HG03460 (cell line): ENCODE data around the gene ZCCHC13.
A peak's percentile ranks its signal among the peaks of the same experiment; 100 is the strongest.
"Not testable (repeated sequence)": the region's sequence is repeated elsewhere in the genome, so short reads cannot be mapped to it uniquely, and the experiment has no call there.

Experiments
- ATAC-seq: cut with Tn5 transposase; IDR thresholded peaks from one replicate; pipeline ENCODE4 v1.9.1; 2021; ENCODE audit not compliant: unreplicated experiment

ZCCHC13 gene

DNA sequence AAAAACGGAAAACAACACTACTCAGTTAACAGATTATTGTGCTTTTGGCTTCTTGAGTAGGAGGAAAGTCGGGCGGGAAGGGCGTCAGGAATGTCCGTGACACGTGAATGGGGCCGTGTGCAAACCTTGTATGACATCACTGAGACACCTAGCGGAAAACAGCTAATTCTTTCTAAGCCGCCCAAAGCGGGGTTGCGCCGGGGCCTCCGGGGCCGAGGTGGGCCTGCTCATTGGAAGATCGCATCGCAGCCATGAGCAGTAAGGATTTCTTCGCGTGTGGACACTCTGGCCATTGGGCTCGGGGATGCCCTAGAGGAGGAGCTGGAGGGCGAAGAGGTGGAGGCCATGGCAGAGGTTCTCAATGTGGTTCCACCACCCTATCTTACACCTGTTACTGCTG is at the start of gene ZCCHC13:
ZCCHC13 (plus strand) TSS at position 165 of the 400 bp plus-strand sequence; CDS start at position 252, 87 bp downstream.
- no peak for ATAC-seq

DNA sequence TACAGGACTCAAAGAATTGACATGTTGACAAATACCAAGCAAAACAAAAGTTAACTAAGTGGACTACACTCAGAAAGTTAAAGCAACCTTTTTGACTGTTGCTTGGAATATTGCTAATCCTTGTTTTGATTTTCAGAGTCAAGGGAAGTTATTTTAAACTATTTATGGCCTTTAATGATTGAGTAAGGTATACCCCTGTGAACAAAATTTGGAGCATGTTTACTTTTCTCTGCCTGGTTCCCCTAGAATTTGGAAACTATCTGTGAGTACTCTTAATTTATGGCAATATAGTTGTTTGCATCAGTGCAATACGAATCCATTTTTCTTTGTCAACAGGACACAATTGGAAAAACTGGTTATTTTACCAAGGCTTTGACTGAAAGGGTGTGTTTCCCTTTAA is 45.9 kb upstream of the ZCCHC13 start:
- not testable (repeated sequence) for ATAC-seq

DNA sequence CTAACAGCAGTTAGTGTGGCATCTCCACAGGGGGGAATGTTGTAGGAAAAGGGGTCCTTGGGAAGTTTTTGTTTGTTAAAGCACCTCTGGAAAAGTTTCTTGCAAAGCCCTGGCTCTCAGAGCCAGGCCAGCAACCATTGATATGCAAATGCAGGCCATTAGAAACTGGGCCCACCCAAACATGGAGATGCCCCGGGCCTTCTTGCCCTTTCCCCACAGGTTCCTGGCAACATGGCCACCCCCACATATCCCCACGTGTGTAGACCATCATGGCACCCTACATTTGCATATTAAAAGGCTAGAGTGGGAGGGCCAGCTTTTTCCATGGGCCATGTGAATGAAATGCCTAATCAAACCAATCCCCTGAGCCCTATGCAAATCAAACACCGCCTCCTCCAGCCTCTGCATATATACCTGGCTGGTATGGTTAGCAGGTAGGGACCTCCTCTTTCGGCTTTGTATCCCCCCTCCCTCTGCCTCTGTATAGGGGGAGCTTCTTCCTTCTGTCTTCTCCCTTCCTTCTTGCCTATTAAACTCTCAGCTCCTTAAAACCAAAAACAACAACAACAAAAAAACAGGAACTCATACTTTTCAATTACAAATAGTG is 44.0 kb upstream of the ZCCHC13 start:
- no peak for ATAC-seq

DNA sequence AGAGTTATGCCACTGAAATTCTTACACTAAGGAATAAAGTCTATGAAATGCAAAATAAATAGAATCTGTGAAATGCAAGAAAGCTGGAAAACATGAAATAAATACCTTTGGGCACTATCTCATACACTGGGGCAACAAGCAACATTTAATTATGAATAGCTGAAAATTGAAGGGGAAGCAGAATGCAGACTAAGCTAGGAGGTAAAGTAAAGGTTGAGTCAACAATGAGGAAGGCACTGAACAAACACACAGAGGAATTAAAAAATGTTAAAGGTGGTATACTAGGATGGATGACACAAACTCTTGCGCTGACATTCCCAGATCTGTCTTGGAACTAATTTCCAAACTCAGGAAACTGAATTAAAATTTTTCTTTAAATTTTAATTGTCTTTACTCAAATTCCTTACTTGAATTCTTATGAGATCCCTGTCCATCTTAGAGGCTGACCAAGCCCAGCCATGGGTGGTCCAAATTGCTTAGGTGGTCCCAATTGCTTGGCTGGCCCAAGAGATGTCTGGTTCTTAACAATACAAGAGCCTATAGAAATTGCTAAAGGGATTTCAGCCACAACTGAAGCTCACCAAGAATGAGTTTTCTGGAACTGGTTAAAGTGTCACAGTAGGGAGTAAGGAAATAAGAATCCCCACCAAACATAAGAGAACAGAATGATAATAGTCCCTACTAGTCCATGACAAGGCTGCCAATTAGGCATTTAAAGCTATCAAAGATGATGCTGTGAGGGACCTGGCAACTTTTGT is 41.3 kb upstream of the ZCCHC13 start:
- ATAC-seq = no peak

DNA sequence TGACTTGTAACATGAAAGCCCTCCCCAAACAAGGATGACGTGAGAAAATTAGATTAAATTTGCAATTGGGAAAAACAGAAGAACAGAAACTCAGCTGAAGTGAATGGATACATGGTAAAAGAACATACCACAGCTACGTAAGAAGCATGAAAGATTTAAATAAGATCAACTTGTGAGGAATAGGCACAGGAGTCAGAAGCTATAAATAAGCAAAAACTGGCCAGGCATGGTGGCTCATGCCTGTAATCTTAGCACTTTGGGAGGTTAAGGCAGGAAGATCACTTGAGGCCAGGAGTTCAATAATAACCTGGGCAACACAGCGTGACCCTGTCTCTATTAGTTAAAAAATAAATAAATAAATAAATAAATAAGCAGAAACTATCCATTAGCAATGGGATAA is 33.6 kb upstream of the ZCCHC13 start:
- no peak for ATAC-seq

DNA sequence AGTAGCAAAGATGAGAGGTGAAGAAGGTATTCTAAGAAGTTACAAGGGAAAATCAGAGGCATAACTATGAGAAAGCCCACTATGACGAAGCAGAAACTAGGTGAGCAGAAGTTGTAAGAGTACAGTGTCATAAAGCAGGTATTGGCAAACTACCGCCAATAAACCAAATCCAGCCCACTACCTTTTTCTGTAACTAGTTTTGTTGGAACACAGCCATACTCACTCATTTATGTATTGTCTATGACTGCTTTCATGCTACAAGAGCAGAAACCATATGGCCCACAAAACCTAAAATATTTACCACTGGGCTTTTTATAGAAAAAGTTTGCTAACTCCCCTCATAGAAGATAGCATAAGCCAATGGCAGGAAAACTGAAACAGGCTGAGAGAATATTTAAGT is 31.8 kb upstream of the ZCCHC13 start:
- peak; percentile 79 for ATAC-seq

DNA sequence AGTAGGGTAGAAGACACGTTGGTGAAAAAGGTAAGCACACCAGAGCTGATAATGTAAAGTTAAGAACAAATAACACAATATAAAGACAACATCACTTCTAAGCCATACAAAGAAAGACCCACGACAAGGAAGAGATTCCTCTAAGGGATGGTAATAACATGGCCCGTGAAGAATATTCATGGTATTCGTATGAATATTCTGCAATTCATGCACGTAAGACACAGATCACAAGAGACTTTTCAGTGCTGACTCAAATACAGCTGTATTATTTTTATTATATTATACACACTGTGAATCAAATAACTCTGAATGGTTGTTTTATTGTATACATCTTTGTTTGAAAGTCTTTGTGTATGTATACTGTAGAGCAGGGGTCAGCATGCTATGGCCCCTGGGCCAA is 29.5 kb upstream of the ZCCHC13 start:
- ATAC-seq = no peak

DNA sequence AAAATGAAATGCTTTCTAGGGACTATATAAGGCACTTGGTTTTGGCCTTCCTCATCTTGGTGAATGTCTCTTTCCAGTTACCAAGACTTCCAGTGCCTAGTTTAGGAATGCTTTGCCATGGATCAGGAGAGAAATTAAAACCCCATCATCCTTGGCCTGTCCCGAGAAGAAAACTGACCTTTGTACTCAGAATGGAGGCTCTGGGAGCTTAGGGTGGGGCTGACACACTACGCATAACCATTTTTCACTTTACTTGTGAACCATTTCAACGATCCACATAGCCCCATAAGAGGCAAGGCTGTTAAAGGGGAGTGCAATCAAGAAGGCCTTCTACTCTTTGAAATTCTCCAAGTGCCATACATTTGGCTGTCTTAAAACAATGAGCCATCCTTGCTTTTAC is 26.7 kb upstream of the ZCCHC13 start:
- no peak for ATAC-seq

DNA sequence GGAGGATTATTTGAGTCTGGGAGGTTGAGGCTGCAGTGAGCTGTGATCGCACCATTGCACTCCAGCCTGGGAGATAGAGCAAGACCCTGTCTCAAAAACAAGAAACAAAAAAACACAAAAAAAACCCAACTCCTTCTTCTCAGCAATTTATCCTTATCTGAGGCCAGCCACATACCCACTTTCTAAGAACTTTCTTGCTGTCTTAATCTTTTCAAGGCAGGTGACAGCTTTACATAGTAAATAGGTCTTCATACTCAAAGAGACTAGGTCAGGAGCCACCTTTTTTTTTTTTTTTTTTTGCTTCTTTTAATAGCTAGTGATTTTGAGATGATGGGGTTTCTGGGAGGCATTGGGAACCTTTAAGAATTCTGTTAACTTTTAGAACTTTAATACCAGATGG is 26.1 kb upstream of the ZCCHC13 start:
- no peak for ATAC-seq

DNA sequence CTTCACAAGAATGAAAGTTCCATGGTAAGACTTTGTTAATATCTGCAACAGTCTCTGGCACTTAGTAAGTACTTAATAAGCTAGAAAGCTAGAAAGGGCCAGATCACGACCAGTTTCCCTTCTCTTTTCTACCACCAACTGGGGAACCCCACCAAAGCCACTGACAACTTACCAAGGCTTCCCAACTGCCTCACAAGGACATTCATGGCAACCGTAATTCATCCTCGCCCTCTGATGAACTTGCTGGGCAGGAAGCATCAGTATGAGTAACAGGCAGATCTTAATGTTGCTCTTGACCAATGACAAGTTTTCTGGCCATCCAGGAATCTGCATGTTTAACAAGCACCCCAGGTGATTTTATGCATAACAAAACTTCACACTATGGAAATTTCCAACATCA is 23.2 kb upstream of the ZCCHC13 start:
- ATAC-seq = peak; percentile 72

DNA sequence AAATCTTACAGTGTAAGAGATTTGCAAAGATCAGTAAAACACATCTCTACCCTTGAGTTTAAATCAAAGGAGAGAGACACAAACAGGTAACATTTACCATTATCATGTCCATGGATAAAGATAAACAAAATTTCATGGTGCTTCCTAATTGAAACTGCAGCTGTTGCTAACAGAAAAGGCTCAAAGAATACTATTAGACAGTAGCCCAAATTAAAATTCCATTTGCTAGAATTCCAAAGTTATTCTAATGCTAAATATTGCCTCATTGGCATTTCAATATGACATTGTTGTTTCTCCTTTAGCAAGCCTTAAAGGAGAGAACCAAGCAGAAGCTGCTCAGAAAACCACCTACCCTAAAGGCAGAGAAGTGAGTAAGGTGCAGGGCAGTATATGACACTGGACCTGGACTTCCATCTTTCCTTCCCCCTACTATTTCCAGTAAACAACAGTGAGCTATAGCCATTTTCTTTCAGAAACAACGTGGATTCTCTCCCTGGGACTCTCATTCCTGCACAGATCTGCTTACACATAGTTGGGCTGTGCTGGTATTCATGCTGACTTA is 19.5 kb upstream of the ZCCHC13 start:
- no peak for ATAC-seq

DNA sequence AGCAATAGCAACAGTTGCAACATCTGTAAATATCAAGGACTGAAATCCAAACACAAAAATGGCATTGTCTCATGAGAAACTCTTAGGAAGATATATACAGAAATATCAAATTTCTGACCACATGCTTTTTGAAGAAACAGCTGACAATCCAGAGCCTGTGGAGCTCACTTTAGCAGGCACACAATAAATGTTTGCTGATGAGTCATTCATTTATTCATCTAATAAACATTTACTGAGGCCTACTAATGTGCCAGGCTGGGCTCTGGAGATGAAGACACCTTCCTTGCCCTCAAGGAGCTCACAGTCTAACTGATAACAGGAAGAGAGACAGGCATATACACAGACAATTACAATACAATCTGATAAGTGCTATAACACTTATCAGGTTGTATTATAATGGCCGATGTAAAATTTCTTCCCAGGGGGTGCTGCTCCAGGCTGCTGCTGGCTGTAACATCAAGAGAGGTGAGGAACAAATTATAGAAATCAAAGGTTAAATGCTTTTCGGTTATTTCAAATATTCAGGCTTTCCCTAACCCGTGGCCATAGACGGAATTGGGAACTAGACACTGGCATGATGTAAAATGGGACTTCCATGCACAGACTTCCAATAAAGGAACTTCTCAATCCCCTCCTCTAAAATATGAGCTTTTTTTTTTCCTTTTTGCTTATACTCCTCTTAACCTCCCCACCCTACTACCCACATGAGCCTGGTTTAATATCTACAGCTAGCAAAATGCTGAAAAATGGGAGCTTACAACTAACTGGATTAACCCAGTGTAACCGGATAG is 16.8 kb upstream of the ZCCHC13 start:
- ATAC-seq = no peak

DNA sequence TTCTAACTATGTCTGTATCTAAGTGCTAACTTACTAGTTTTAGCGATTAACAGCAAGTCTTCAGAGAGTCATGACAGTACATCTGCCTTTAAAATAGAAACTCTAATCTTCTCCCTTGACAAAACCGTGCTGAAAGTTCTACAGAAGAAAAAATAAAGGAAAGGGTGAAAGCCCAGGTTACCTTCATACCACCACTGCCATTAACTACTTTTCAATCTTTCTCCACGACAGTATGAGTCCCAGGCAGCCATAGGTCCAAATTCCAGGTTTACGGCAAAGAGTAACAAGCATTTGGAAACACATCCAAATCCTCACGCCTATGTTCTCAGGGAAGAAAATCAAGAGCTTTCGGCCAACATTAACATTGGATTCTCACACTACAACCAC is 12.4 kb upstream of the ZCCHC13 start:
- ATAC-seq = no peak

DNA sequence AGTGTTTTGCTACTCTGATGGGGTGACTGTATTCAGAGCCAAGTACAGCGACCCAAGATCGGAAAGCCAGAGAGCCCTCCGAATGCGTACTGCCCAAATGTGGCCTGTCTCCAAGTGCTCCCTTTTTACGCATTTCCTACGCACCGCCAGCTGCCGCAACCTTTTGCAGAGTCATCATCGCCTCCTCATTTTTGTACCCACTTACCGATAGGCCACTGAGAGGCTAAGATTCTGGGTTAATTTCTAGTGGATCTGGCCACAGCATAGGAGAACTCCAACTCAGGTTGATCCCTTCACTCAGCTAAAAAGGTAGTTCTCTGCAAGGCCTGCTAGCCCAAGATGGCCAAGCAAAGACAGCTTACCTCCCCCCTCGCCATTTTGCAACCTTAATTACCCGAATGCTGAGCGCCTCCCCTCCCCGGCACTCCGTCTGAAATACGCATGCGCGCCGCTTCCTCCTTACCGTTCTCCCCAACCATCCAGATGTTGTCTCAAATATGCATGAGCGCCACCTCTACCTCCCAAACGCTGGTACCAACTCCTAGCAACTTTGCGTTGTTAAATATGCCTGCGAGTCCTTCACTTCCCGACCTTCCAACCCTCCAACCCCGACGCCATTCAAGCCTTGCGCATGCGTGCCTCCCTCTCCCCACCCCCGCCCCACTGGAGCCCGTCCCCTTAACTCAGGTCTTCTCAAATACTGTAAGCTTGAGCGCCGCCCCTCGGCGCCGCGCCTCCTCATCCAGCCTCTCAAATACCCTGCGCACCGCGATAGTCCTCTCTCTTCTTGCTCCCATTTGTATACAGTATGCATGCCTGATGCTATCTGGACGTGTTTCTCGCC is 11.8 kb upstream of the ZCCHC13 start:
- ATAC-seq = peak; percentile 87

DNA sequence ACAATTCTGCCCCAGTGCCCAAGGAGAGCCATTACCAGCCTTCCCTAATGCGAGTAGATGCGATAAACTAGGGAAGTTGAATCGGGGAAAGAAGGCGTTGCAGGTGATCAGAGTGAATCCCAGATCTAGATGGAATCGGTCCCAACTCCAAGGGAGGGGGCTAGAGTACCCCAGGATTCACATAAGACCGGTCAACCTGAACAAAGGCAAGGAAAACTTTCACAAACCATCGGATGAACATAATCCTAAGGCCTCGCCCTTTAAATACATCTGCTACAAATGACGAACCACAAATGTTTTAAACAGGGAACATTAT is 11.2 kb upstream of the ZCCHC13 start:
- no peak for ATAC-seq

DNA sequence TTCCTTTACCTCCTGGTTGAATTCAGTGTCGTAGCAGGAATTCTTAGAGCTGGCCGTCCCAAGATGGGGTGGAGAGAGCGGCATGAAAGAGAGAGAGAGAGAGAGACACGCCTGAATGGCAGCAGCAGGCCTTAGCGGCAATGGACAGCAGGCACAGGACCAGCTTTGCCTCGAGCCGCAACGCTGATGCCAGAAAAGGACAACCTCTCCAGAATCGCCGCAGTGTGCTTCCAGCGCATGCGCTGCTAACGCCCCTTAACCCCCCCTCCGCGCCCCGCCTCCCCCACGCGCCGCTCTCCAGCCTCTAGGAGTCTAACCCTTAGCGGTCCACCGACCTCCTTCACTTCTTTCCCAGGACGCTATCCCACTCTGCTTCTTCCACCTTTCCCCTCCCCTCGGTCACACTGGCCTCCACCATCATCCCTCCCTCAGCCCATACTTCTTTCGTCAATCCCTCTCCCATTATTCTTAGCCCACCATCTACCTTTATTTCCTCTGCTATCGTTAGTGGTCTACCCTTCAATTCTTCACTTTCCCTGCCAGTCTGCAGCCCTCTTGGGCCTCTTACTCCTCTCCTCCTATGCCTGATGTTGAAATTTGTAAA is 10.5 kb upstream of the ZCCHC13 start:
- ATAC-seq = no peak

DNA sequence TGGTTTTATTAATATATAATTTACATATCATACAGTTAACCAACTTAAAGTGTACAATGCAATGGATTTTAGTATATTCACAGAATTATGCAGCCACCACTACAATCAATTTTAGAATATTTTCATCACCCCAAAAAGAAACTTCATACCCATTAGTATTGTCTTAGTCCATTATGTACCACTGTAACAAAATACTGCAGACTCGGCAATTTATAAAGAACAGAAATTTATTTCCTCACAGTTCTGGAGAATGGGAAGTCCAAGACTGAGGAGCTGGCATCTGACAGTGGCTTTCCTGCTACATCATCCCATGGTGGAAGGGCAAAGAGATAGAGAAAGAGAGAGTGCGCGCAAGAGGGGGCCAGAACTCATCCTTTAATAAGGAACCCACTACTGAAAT is 8.9 kb upstream of the ZCCHC13 start:
- ATAC-seq = no peak

DNA sequence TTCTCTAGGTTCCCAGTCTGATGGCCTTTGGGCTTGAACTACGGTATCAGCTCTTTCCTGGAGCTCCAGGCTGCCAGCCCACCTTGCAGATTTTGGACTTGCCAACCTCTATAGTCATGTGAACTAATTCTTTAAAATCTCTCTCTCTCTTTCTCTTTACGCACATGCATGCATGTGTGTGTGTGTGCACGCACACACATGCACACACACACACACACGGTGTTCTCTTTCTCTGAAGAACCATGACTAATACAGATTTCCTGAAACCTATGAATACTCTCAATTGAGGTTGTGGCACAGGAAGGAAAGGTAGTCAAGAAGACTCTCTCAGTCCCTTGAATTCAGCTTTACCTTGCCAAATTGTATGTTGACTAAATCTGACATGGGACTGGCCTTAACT is 6.2 kb upstream of the ZCCHC13 start:
- no peak for ATAC-seq

DNA sequence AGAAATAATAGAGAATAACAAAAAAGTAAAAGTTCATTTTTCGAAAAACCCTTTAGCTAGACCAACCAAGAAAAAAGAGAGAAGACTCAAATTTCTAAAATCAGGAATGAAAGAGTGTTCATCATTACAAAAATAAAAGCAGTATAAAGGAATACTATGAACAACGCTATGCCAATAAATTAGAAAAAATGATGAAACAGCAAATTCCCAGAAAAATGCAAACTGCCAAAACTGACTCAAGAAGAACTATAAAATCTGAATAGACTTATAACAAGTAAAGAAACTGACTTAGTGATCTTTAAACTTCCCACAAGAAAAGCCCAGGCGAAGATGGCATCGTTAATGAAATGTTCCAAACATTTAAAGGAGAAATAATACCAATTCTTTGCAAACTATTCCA is 3.1 kb upstream of the ZCCHC13 start:
- ATAC-seq = no peak

DNA sequence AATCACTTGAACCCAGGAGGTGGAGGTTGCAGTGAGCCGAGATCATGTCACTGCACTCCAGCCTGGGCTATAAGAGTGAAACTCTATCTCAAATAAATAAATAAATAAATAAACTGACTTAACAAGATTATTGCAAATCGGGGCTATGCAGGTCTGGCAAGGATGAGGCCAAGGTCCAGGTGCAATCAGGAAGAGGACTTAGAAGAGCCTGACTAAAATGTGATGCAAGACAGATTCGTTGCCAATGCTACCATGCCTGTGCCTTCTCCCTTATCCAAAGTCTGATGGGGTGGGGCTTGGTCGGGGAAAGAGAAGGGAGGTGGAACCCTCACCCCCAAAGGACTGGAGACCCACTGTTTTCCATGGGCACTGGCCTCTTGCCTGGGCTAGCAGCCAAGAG is 14.7 kb downstream of the ZCCHC13 start:
- ATAC-seq = no peak

DNA sequence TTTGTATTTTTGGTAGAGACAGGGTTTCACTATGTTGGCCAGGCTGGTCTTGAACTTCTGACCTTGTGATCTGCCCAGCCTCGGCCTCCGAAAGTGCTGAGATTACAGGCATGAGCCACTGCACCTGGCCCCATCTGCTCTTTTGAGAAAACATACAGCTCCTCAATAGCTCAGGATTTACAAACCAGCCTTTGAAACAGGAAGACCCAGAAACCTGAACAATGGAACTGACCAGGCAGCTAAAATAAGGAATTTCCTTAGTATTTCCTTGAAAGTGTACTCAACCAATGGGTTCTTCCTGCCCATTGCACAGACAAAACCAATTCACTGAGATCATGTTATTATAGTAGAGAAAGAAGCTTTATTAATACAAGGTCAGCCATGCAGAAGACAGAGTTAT is 15.3 kb downstream of the ZCCHC13 start:
- ATAC-seq = not testable (repeated sequence)
